DMS 273 (cell line): ENCODE data around the gene KIR2DL1.
"Not testable (repeated sequence)": the region's sequence is repeated elsewhere in the genome, so short reads cannot be mapped to it uniquely, and the experiment has no call there.

ENCODE experiments used
- DNase-seq: peaks from one replicate; lab custom pipeline; 2025; ENCODE audit not compliant: unreplicated experiment; lab: John Stamatoyannopoulos, UW

KIR2DL1 gene

GRCh38 chr19:54771018-54771960 is 1.7 kb downstream of the KIR2DL1 start:
- not testable (repeated sequence) for DNase-seq

- DNase-seq: not testable (repeated sequence)
Observed at GRCh38 chr19:54772666-54773065, 3.1 kb downstream of the KIR2DL1 start.

GRCh38 chr19:54775095-54775815 is 5.7 kb downstream of the KIR2DL1 start:
- DNase-seq: not testable (repeated sequence)

- DNase-seq: not testable (repeated sequence)
Observed at GRCh38 chr19:54775830-54776229, 6.2 kb downstream of the KIR2DL1 start.

- not testable (repeated sequence) for DNase-seq
Observed at GRCh38 chr19:54777851-54778250, 8.3 kb downstream of the KIR2DL1 start.

- not testable (repeated sequence) for DNase-seq
Observed at GRCh38 chr19:54778896-54779295, 9.3 kb downstream of the KIR2DL1 start.

- DNase-seq: not testable (repeated sequence)
Observed at GRCh38 chr19:54782916-54783315, 13.3 kb downstream of the KIR2DL1 start.

- DNase-seq: not testable (repeated sequence)
Observed at GRCh38 chr19:54786091-54786723, 16.6 kb downstream of the KIR2DL1 start.

- DNase-seq: not testable (repeated sequence)
Observed at GRCh38 chr19:54788154-54788553, 18.6 kb downstream of the KIR2DL1 start.

GRCh38 chr19:54790711-54791110 is 21.1 kb downstream of the KIR2DL1 start:
- DNase-seq: no peak

- no peak for DNase-seq
Observed at GRCh38 chr19:54791476-54791875, 21.9 kb downstream of the KIR2DL1 start.

- DNase-seq: no peak
Observed at GRCh38 chr19:54792814-54793213, 23.2 kb downstream of the KIR2DL1 start.

- no peak for DNase-seq
Observed at GRCh38 chr19:54795758-54796157, 26.2 kb downstream of the KIR2DL1 start.

GRCh38 chr19:54803410-54803809 is 33.8 kb downstream of the KIR2DL1 start, which contains the start of gene KIR2DL4:
KIR2DL4 (plus strand) TSS chr19:54803610; CDS start chr19:54803652, 42 bp downstream.
- no peak for DNase-seq

GRCh38 chr19:54804101-54804500 is 34.5 kb downstream of the KIR2DL1 start:
- no peak for DNase-seq

- no peak for DNase-seq
Observed at GRCh38 chr19:54804571-54804970, 35.0 kb downstream of the KIR2DL1 start.

- DNase-seq: no peak
Observed at GRCh38 chr19:54805665-54806515, 36.3 kb downstream of the KIR2DL1 start.

- no peak for DNase-seq
Observed at GRCh38 chr19:54806516-54806838, 36.9 kb downstream of the KIR2DL1 start.

GRCh38 chr19:54814571-54814970 is 45.0 kb downstream of the KIR2DL1 start:
- DNase-seq: not testable (repeated sequence)

- not testable (repeated sequence) for DNase-seq
Observed at GRCh38 chr19:54816251-54816650, 46.7 kb downstream of the KIR2DL1 start, which contains the start of gene KIR3DL1. KIR3DL1 (plus strand) TSS chr19:54816468.
